Activated CD8-positive, alpha-beta T cell treated with anti-CD3 and anti-CD28 coated beads, Interleukin-2, amount 10 ng/mL, durations not matched to agents 7 days and 5 days (primary cell): Measurements from ENCODE around the gene FAM161A. TPM values are rescaled to one million over a fixed set of nuclear protein-coding genes. Genes with fewer than 3 reads are reported as not detected.
"Not testable (repeated sequence)": the region's sequence is repeated elsewhere in the genome, so short reads cannot be mapped to it uniquely, and the experiment has no call there.

Experiments used
- ATAC-seq: fragments of 150-1000 bp; cut with Tn5 transposase; one replicate; pipeline ENCODE4 v1.10.0; 2021; ENCODE audit warnings: moderate library complexity
- CTCF ChIA-PET: fragments of 350-600 bp; sonication (Branson Sonifier 250); formaldehyde crosslinking; loops from one replicate; lab custom pipeline; 2021; ENCODE audit warnings: antibody characterized with exemption; lab: Charles Lee
- POLR2A ChIA-PET: fragments of 350-600 bp; sonication (Branson Sonifier 250); formaldehyde crosslinking; loops from one replicate; lab custom pipeline; 2021; ENCODE audit warnings: antibody characterized with exemption; lab: Charles Lee
- DNase-seq: peaks from one replicate; pipeline ENCODE4 v3.0.0-alpha.2; 2020
- H3K27ac Mint-ChIP-seq: one replicate; pipeline ENCODE4 v1.8.0; 2021; ENCODE audit warnings: mild to moderate bottlenecking, mixed read lengths
- H3K27me3 Mint-ChIP-seq: one replicate; pipeline ENCODE4 v1.8.0; 2021; ENCODE audit warnings: low read depth, mixed read lengths
- H3K36me3 Mint-ChIP-seq: one replicate; pipeline ENCODE4 v1.8.0; 2021; ENCODE audit warnings: low read depth, mixed read lengths
- H3K4me1 Mint-ChIP-seq: one replicate; pipeline ENCODE4 v1.8.0; 2021; ENCODE audit warnings: low read depth, mixed read lengths
- H3K4me3 Mint-ChIP-seq: one replicate; pipeline ENCODE4 v1.8.0; 2021; ENCODE audit warnings: mild to moderate bottlenecking, mixed read lengths
- H3K9me3 Mint-ChIP-seq: one replicate; pipeline ENCODE4 v1.8.0; 2022; ENCODE audit warnings: mixed read lengths; ENCODE audit not compliant: insufficient read depth
- total RNA-seq, 2 experiments: library from RNA; stranded (reverse); gene quantifications; one replicate each; pipeline ENCODE4 v1.2.3, GENCODE V29; 2021

The FAM161A gene, protein sequence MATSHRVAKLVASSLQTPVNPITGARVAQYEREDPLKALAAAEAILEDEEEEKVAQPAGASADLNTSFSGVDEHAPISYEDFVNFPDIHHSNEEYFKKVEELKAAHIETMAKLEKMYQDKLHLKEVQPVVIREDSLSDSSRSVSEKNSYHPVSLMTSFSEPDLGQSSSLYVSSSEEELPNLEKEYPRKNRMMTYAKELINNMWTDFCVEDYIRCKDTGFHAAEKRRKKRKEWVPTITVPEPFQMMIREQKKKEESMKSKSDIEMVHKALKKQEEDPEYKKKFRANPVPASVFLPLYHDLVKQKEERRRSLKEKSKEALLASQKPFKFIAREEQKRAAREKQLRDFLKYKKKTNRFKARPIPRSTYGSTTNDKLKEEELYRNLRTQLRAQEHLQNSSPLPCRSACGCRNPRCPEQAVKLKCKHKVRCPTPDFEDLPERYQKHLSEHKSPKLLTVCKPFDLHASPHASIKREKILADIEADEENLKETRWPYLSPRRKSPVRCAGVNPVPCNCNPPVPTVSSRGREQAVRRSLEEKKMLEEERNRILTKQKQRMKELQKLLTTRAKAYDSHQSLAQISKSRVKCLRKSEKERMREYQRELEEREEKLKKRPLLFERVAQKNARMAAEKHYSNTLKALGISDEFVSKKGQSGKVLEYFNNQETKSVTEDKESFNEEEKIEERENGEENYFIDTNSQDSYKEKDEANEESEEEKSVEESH
- 1 to 10 TPM; 4.5 to 5.3 TPM for total RNA-seq

- Mint-ChIP-seq H3K4me1 (peaks cover 21% of the 10 kb centered on the region), H3K27ac (peak within 1 kb of the TSS; percentile 92), H3K9me3 (no peaks in the 10 kb centered on the region), H3K36me3 (peaks cover 2% of the 10 kb centered on the region), H3K27me3 (no peaks in the 10 kb centered on the region), H3K4me3 (peak within 1 kb of the TSS; percentile 85)
- CTCF ChIA-PET = interaction anchor here (0.7 to 1.3 kb wide), 2 partner anchors 11 to 13 kb away, joined by 3 read pairs; no protein-coding TSS in a partner anchor
- ATAC-seq (peak; percentile 68), DNase-seq (peak; percentile 86)
- POLR2A ChIA-PET = interaction anchor here (0.6 to 1.6 kb wide), 3 partner anchors 9 to 316 kb away, joined by 3 to 5 read pairs (median 3); partner anchors contain the start of gene XPO1
Measured at GRCh38 chr2:61853847-61854563, at the start of gene FAM161A. FAM161A (minus strand) TSS chr2:61854060; CDS start chr2:61854041, 19 bp downstream.

- no peak for DNase-seq
- Mint-ChIP-seq H3K4me3 (no peak overlapping the region), H3K27ac (no peak overlapping the region), H3K27me3 (no peaks in the 10 kb centered on the region), H3K36me3 (no peaks in the 10 kb centered on the region), H3K4me1 (peaks cover 7% of the 10 kb centered on the region), H3K9me3 (no peaks in the 10 kb centered on the region)
- ChIA-PET POLR2A (no interaction called here), CTCF (no interaction called here)
- no peak for ATAC-seq
Measured at GRCh38 chr2:61900281-61900680, 46.4 kb upstream of the FAM161A start.

GRCh38 chr2:61898810-61899209 lies 45.0 kb upstream of the FAM161A start:
- H3K27ac Mint-ChIP-seq = no peak overlapping the region
- H3K36me3 Mint-ChIP-seq = no peaks in the 10 kb centered on the region
- H3K27me3 Mint-ChIP-seq = no peaks in the 10 kb centered on the region
- ChIA-PET CTCF (interaction anchor here (0.7 to 1.2 kb wide), 4 partner anchors 12 to 101 kb away, joined by 3 read pairs; no protein-coding TSS in a partner anchor), POLR2A (no interaction called here)
- H3K4me1 Mint-ChIP-seq = no peaks in the 10 kb centered on the region
- DNase-seq (no peak), ATAC-seq (no peak)
- no peak overlapping the region for H3K4me3 Mint-ChIP-seq
- H3K9me3 Mint-ChIP-seq = no peaks in the 10 kb centered on the region

GRCh38 chr2:61888267-61889055 lies 34.6 kb upstream of the FAM161A start, which contains the start of gene CCT4:
CCT4 (minus strand) TSS chr2:61888656; CDS start chr2:61888507, 149 bp downstream.
- Mint-ChIP-seq H3K36me3 (peaks cover 31% of the 10 kb centered on the region), H3K27ac (peak within 1 kb of the TSS; percentile 99), H3K27me3 (no peaks in the 10 kb centered on the region), H3K4me3 (peak within 1 kb of the TSS; percentile 97), H3K9me3 (no peaks in the 10 kb centered on the region), H3K4me1 (peaks cover 30% of the 10 kb centered on the region)
- DNase-seq (peak; percentile 92), ATAC-seq (peak; percentile 84)
- ChIA-PET POLR2A (no interaction called here), CTCF (no interaction called here)

- ChIA-PET CTCF (interaction anchor here (1.0 to 1.7 kb wide), 2 partner anchors 11 to 20 kb away, joined by 3 to 6 read pairs; no protein-coding TSS in a partner anchor), POLR2A (interaction anchor here (0.6 to 1.0 kb wide), 2 partner anchors 16 to 213 kb away, joined by 3 read pairs; no protein-coding TSS in a partner anchor)
- H3K4me1 Mint-ChIP-seq = peaks cover 30% of the 10 kb centered on the region
- H3K27me3 Mint-ChIP-seq = no peaks in the 10 kb centered on the region
- peak overlapping the region; percentile 97 for H3K4me3 Mint-ChIP-seq
- ATAC-seq (no peak), DNase-seq (peak; percentile 36)
- peak overlapping the region; percentile 99 for H3K27ac Mint-ChIP-seq
- H3K36me3 Mint-ChIP-seq = peaks cover 36% of the 10 kb centered on the region
- H3K9me3 Mint-ChIP-seq = no peaks in the 10 kb centered on the region
Measured at GRCh38 chr2:61887717-61888266, 33.9 kb upstream of the FAM161A start.

- CTCF ChIA-PET = interaction anchor here (1.7 kb wide), 1 partner anchor 19 kb away, joined by 6 read pairs; no protein-coding TSS in a partner anchor
- Mint-ChIP-seq H3K9me3 (no peaks in the 10 kb centered on the region), H3K27me3 (no peaks in the 10 kb centered on the region), H3K4me3 (peak overlapping the region; percentile 97), H3K4me1 (peaks cover 30% of the 10 kb centered on the region), H3K36me3 (peaks cover 44% of the 10 kb centered on the region), H3K27ac (peak overlapping the region; percentile 49)
- no peak for DNase-seq
- ATAC-seq = no peak
- POLR2A ChIA-PET = interaction anchor here (0.7 kb wide), 1 partner anchor 215 kb away, joined by 3 read pairs; no protein-coding TSS in a partner anchor
Measured at GRCh38 chr2:61885896-61886603, 32.2 kb upstream of the FAM161A start.

DNA sequence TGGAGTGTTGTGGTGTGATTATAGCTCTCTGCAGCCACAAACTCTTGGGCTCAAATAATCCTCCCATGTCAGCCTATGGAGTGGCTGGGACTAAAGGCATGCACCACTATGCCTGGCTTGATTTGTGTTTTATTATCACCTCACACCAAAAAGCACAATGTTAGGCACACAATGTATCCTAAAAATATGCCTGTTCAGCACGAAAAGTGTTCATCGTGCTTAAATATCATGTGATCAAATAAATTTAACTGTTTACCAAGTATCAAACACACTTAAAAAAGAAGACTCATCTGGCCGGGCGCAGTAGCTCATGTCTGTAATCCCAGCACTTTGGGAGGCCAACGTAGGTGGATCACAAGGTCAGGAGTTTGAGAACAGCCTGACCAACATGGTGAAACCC lies 29.0 kb upstream of the FAM161A start:
- no peak overlapping the region for H3K27ac Mint-ChIP-seq
- no peak for DNase-seq
- no peak for ATAC-seq
- peaks cover 25% of the 10 kb centered on the region for H3K4me1 Mint-ChIP-seq
- ChIA-PET POLR2A (interaction anchor here (0.6 kb wide), 1 partner anchor 12 kb away, joined by 3 read pairs; no protein-coding TSS in a partner anchor), CTCF (no interaction called here)
- no peaks in the 10 kb centered on the region for H3K9me3 Mint-ChIP-seq
- H3K4me3 Mint-ChIP-seq = no peak overlapping the region
- H3K27me3 Mint-ChIP-seq = no peaks in the 10 kb centered on the region
- peaks cover 61% of the 10 kb centered on the region for H3K36me3 Mint-ChIP-seq

DNA sequence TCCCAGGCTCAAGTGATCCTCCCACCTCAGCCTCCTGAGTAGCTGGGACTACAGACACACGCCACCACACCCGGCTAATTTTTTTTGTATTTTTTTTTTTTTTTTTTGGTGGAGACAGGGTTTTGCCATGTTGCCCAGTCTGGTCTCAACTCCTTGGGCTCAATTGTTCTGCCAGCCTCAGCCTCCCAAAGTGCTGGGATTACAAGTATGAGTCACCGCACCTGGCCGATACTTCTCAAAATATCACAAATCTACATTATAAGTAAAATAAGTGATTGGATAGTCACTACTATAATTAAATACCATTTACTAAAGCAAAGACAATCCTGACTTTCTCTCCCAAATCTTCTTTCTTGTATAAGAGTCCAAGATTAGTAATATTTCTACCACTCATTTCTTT lies 25.5 kb upstream of the FAM161A start:
- H3K27ac Mint-ChIP-seq, H3K4me3 Mint-ChIP-seq, H3K9me3 Mint-ChIP-seq, DNase-seq, CTCF ChIA-PET, H3K27me3 Mint-ChIP-seq, POLR2A ChIA-PET, H3K4me1 Mint-ChIP-seq, ATAC-seq: not testable (repeated sequence)
- peaks cover 61% of the 10 kb centered on the region for H3K36me3 Mint-ChIP-seq

DNA sequence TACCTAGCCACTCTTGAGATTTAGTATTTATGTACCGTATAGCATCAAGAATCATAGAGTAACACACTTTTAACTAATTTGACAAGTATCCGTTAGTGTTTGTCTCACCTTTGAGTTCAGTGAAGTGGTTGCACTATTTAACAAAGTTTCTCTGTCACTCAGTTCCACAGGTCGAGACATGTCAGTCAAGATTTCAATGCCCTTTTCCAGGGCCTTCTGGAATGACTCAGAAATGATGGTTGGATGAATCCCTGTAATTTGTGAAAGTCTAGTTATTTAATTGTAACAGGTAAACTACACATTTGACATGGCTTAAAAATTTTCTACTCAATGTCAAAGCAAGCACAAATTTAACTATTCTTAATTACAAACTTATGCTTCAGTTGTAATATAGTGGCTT lies 24.9 kb upstream of the FAM161A start:
- ChIA-PET CTCF (no interaction called here), POLR2A (no interaction called here)
- Mint-ChIP-seq H3K27me3 (no peaks in the 10 kb centered on the region), H3K36me3 (peaks cover 63% of the 10 kb centered on the region), H3K4me3 (no peak overlapping the region), H3K9me3 (no peaks in the 10 kb centered on the region), H3K27ac (no peak overlapping the region), H3K4me1 (no peaks in the 10 kb centered on the region)
- no peak for DNase-seq
- no peak for ATAC-seq

- no peak for DNase-seq
- no peak overlapping the region for H3K4me3 Mint-ChIP-seq
- ATAC-seq = no peak
- H3K27ac Mint-ChIP-seq = no peak overlapping the region
- ChIA-PET CTCF (no interaction called here), POLR2A (no interaction called here)
- peaks cover 60% of the 10 kb centered on the region for H3K36me3 Mint-ChIP-seq
- H3K4me1 Mint-ChIP-seq = no peaks in the 10 kb centered on the region
- no peaks in the 10 kb centered on the region for H3K9me3 Mint-ChIP-seq
- no peaks in the 10 kb centered on the region for H3K27me3 Mint-ChIP-seq
Measured at GRCh38 chr2:61877571-61878245, 23.8 kb upstream of the FAM161A start.
